Frontal cortex (tissue), 4 donors: ENCODE data around the gene NIPAL4. TPM values are rescaled to one million over a fixed set of nuclear protein-coding genes. Genes with fewer than 3 reads are reported as not detected.
"Not testable (repeated sequence)": the region's sequence is repeated elsewhere in the genome, so short reads cannot be mapped to it uniquely, and the experiment has no call there.

ENCODE experiments used
- DNase-seq, 2 donors: peaks; one replicate each; pipeline ENCODE4 v3.0.0; 2012; ENCODE audit warnings: low spot score in 2 of 2
- FAIRE-seq: peaks from 2 replicates; lab custom pipeline; 2012; peaks lifted over from hg19 to GRCh38; lab: Jason Lieb, UNC
- total RNA-seq: library from RNA; depleted of rRNA; stranded (reverse); fragments of >200 nt; gene quantifications from one replicate; pipeline ENCODE4 v1.2.3, GENCODE V29; 2014
- donor health status: control.
- donor health status: control.
- donor health status: control.

NIPAL4 gene
- total RNA-seq, result not detected

DNA sequence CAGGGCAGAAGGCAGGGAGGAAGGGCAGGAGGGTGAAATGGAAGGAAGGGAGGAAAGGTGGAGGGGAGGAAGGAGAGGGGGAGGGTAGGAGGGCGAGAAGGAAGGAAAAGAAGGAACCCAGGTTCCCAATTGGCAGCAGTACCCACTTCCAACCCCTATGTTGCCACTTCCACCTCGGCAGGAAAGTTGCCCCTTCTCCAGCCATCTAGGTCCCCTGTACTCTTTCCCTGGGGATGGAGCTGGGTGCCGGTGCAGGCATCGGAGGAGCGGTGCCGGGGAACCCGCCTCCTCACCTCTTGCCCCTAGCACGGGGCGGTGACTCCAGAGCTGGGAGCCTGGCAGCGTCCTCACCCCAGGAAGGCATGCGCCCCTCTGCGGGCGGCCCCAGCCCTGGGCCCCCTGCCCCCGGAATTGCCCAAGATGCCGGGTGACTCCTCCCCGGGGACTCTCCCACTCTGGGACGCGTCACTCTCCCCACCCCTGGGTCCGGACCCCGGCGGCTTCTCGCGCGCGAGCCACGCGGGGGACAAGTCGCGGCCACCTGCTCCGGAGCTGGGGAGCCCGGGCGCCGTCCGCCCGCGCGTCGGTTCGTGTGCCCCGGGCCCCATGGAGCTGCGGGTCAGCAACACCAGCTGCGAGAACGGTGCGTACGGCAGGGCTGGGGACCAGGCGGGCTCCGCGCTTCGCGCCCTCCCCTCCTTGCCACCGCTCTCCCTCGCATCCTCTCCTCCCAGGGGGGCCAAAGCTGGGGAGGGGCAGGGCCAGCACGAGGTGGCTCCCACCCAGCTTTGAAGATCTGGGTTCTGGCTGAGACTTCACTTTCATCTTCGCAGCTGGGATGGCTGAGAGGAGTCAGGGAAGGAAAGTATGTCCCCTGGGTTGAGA lies at the start of gene NIPAL4:
TSS of gene NIPAL4 (plus strand) at position 499 of the 885 bp plus-strand sequence. CDS start at position 607, 108 bp downstream.
- FAIRE-seq (no peak), DNase-seq (peak; percentile 44 to 46)

DNA sequence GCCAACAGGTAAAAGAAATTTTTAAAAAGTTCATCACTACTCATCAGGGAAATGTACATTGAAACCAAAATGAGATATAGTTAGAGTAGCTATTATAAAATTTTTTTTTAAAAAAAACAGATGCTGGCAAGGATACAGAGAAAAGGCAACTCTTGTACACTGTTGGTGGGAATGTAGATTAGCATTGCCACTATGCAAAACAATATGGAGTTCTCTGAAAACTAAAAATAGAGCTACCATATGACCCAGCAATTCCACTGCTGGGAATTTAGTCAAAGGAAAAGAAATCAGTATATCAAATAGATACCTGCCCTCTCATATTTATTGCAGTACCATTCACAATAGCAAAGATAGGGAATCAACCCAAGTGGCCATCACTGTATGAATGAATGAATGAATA lies 44.2 kb upstream of the NIPAL4 start:
- DNase-seq (no peak), FAIRE-seq (no peak)

GRCh38 chr5:157419521-157419920 lies 40.5 kb upstream of the NIPAL4 start:
- not testable (repeated sequence) for DNase-seq, FAIRE-seq

GRCh38 chr5:157429920-157430319 lies 30.1 kb upstream of the NIPAL4 start:
- not testable (repeated sequence) for FAIRE-seq, DNase-seq

DNA sequence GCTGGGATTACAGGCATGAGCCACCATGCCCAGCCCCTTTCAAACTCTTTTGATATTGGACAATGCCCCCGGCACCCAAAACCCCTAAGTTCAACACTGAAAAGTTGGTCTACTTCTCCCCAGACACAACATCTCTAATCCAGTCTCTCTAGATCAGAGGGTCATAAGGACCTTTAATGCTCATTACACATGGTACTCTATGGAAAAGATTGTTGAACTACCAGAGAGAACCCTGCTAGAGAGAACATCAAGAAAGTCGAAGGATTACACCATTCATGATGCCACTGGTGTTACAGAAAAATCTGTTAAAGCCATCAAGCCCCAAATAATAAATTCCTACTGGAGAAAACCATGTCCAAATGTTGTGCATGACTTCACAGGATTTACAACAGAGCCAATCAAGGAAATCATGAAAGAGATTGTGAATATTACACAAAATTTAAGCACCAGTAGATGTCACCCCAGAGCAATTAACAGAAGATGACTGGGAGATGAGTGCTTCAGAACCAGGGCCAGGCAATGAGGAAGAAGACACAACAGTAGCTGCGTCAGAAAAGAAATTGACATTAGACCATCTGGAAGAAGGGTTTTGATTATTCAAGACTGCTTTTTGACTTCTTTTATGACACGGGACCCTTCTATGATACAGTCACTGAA lies 28.3 kb upstream of the NIPAL4 start:
- DNase-seq (peak; percentile 37 to 41), FAIRE-seq (peak; percentile 97)

GRCh38 chr5:157434096-157434495 lies 25.9 kb upstream of the NIPAL4 start:
- no peak for DNase-seq
- no peak for FAIRE-seq

- no peak for FAIRE-seq
- DNase-seq, result no peak
Observed at GRCh38 chr5:157443041-157443549, 16.9 kb upstream of the NIPAL4 start.

DNA sequence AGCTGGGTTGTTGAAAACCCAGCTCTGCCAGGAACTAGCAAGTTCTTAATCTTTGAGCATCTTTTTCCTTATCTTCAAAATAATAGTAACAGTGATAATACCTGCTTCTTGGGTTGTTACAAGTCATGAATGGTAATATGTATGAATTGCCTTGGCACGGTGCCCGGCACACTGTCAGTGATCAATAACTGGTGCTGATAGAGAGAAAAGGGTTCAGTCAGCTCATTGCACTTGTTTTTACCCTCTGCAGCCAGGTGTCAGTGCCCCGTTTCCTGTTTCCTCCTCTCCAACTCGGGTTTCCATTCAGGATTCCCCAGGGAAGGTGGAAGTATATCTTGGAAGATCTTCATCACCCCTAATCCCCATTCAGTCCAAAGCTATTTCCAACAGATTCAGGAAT lies 15.8 kb upstream of the NIPAL4 start:
- no peak for DNase-seq

GRCh38 chr5:157445745-157446411 lies 14.1 kb upstream of the NIPAL4 start:
- no peak for FAIRE-seq
- no peak for DNase-seq

More for the DNA sequence above, 15.8 kb upstream of the NIPAL4 start:
- no peak for FAIRE-seq

- no peak for DNase-seq
- no peak for FAIRE-seq
Observed at GRCh38 chr5:157446412-157446935, 13.5 kb upstream of the NIPAL4 start.

- FAIRE-seq (no peak), DNase-seq (no peak)
Observed at GRCh38 chr5:157447201-157447637, 12.8 kb upstream of the NIPAL4 start.

GRCh38 chr5:157449011-157449723 lies 10.8 kb upstream of the NIPAL4 start:
- no peak for DNase-seq
- no peak for FAIRE-seq

DNA sequence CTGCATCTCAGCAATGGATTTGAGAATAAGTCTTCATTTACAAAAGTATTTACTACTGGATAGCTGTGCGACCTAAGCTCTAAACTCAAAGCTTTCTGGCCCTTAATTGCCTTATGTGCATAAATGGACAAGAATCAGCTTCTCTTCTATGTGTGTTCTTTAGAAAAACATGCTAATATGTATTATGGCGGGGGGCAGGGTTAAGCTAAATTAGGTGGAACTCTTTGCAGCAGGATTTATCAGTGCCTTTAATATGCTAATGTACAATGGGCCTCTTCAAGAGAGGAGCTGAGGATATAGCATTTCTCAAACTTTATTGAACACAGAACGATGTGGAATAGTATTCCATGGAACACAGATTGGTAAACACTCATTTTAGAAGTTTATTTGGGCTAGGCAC lies 10.0 kb upstream of the NIPAL4 start:
- no peak for FAIRE-seq
- no peak for DNase-seq

DNA sequence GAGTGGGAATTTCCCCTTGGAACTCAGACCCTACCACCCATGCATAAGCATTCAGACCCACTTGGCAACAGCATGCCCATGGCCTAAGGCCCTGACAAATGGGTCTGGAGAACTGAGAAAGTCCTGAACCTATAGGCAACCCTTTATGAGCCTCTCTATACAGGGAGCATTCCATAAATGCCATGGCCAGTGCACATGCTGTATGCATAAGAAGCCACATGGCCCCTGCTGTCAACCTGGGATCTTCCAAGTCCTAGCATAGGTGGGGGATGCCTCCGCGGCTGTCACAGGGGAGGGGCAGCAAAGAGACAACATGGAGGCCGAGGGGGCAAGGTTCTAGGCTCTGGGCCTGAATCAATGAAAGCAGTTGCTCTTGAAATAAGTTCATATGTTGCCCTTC lies 8.2 kb upstream of the NIPAL4 start:
- no peak for FAIRE-seq
- DNase-seq, result no peak

DNA sequence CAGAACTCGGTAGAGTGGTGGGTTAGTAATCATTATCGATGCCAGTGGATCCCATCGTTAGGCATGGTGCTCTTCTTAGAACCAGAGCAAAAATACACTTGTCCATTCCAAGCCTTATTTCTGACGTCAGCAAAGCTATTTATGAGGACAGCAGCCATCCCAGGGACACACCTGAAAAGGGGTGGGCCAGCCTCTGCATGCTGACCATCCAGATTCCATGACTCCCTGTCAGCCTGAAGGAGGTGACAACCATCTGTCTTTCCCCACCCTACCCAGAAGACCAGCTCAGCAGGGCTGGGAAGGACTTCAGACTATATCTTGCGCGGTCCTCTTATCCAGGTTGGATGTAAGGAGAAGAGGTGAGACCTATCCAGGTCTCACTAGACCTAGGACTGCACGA lies 5.7 kb upstream of the NIPAL4 start:
- no peak for DNase-seq
- FAIRE-seq, result no peak

DNA sequence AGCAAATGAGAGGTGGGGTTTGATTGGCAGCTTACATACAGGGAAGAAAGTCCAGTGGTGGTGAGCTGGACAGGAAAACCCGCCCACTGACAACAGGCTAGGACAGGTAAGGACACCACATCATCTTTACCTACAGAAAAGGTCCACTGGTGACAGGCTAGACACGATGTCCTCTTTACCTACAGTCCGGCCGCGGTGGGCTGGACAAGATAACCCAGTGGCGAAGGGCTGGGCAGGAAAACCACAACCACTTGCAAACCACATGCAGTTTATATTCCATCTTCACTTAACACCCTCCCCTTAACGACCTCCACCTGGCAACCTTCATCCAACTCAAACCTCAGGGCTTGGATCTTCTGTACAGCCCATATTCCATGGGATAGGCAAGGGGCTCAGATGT lies 5.0 kb upstream of the NIPAL4 start:
- DNase-seq (no peak), FAIRE-seq (no peak)

DNA sequence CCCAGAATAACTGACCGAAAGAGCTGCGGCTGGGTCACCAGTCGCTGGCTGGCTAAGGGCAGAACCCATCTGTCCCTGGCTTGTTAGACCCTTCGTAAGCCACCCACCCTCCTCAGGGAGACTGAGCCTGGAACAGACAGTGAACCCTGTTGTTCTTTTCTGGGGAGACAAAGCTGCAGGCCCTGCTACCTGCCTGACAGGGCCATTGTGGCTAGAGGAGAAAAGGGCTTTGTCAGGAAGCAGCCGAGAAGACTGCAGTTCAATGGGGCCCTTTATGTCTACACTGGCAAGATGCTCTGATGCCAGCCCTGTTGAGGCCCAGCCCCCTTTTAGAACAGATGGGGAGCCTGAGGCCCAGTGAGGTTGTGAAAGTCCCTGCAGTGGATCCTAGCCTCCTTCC lies 3.7 kb upstream of the NIPAL4 start:
- peak; percentile 46 to 69 for DNase-seq

GRCh38 chr5:157457391-157457790 lies 2.6 kb upstream of the NIPAL4 start:
- FAIRE-seq, result no peak
- no peak for DNase-seq

More for the DNA sequence above, 3.7 kb upstream of the NIPAL4 start:
- peak; percentile 53 for FAIRE-seq

- DNase-seq, result no peak
- no peak for FAIRE-seq
Observed at GRCh38 chr5:157458835-157459234, 1.2 kb upstream of the NIPAL4 start.
